ENCODE data around the gene PLRG1. TPM values are rescaled to one million over a fixed set of nuclear protein-coding genes. Genes with fewer than 3 reads are reported as not detected.
A peak's percentile ranks its signal among the peaks of the same experiment; 100 is the strongest.

Gene PLRG1
- total RNA-seq, 4 donors from 2014 or later: 22.5 to 48.2 (median 42.9) TPM

DNA sequence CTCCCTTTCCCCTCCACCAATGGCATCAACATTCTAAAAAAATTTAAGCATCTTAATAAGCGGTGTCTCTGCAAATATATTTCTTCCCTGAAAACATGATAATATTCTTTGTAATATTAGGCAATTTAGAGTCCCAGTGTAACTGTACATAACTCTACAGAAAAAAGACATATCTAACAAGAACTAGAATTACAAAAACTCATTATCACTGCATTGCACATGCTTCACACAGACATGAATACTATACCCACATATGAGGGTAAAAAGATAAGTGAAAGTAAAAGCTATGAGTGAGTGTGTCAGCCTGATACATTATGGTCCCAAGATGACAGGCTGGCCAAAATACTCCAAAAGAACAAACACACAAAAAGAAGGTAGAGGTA is 10.2 kb upstream of the PLRG1 start:
- no peaks in the 10 kb centered on the region for H3K36me3 ChIP-seq
- WGBS, 2 donors (ENCODE audit: low coverage in 1 of 2): 94 to 98% methylated on average over 1 of the region's 1 CpG
- TF ChIP-seq EP300 (IDR thresholded peaks at IDR 0.05; ENCODE audit: low read depth) (no peak), POLR2A (IDR thresholded peaks at IDR 0.05) (no peak), POLR2AphosphoS5 (IDR thresholded peaks at IDR 0.05) (no peak)
- TF ChIP-seq, protein P1, sequence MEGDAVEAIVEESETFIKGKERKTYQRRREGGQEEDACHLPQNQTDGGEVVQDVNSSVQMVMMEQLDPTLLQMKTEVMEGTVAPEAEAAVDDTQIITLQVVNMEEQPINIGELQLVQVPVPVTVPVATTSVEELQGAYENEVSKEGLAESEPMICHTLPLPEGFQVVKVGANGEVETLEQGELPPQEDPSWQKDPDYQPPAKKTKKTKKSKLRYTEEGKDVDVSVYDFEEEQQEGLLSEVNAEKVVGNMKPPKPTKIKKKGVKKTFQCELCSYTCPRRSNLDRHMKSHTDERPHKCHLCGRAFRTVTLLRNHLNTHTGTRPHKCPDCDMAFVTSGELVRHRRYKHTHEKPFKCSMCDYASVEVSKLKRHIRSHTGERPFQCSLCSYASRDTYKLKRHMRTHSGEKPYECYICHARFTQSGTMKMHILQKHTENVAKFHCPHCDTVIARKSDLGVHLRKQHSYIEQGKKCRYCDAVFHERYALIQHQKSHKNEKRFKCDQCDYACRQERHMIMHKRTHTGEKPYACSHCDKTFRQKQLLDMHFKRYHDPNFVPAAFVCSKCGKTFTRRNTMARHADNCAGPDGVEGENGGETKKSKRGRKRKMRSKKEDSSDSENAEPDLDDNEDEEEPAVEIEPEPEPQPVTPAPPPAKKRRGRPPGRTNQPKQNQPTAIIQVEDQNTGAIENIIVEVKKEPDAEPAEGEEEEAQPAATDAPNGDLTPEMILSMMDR (IDR thresholded peaks at IDR 0.05): no peak
- no peaks in the 10 kb centered on the region for H3K9me3 ChIP-seq
- no peak overlapping the region for H3K27ac ChIP-seq
- H3K27me3 ChIP-seq: no peaks in the 10 kb centered on the region
- H3K4me1 ChIP-seq: peaks cover 0 to 9% (median 0%) of the 10 kb centered on the region in 4 donors
- no peak overlapping the region for H3K4me3 ChIP-seq
- intact Hi-C loops (cut with DNase I; ENCODE audit: low total_unique reads) (no loop called here), in situ Hi-C loops (cut with MboI; ENCODE audit: low pct_ligation_motif_present in 1 of 4, low pct_unique_long_range_greater_than_20kb in 1 of 4, low sequenced_read_pairs in 3 of 4) (loop anchor here in 2 of 4 donors (25.0 kb wide), 1 partner anchor 802 kb away; no protein-coding TSS in a partner anchor)
- DNase-seq: no peak

GRCh38 chr4:154559494-154560418 is 9.6 kb upstream of the PLRG1 start:
- intact Hi-C loops (cut with DNase I; ENCODE audit: low total_unique reads): no loop called here
- no peaks in the 10 kb centered on the region for H3K36me3 ChIP-seq
- H3K9me3 ChIP-seq: no peaks in the 10 kb centered on the region
- no peak overlapping the region for H3K27ac ChIP-seq
- peaks cover 0 to 9% (median 0%) of the 10 kb centered on the region in 4 donors for H3K4me1 ChIP-seq
- no peaks in the 10 kb centered on the region for H3K27me3 ChIP-seq
- H3K4me3 ChIP-seq: no peak overlapping the region
- in situ Hi-C loops (cut with MboI; ENCODE audit: low pct_ligation_motif_present in 1 of 4, low pct_unique_long_range_greater_than_20kb in 1 of 4, low sequenced_read_pairs in 3 of 4): loop anchor here in 3 of 4 donors (10.0 to 25.0 kb wide), 2 partner anchors 55 to 803 kb away; partner anchors contain the start of gene FGG (in 1 of the 3)
- WGBS, 2 donors (ENCODE audit: low coverage in 1 of 2): 39 to 45% methylated on average over 7 to 9 of the region's 9 CpGs
- DNase-seq: peak; percentile 8
- TF ChIP-seq, protein P1 (IDR thresholded peaks at IDR 0.05): peak; percentile 48 to 72 (median 53)
- TF ChIP-seq POLR2AphosphoS5 (IDR thresholded peaks at IDR 0.05): no peak
- TF ChIP-seq POLR2A (IDR thresholded peaks at IDR 0.05): no peak
- no peak for TF ChIP-seq EP300 (IDR thresholded peaks at IDR 0.05; ENCODE audit: low read depth)

- Histone ChIP-seq H3K4me3 (no peak overlapping the region), H3K36me3 (no peaks in the 10 kb centered on the region), H3K27ac (no peak overlapping the region), H3K27me3 (no peaks in the 10 kb centered on the region), H3K4me1 (peaks cover 0 to 9% (median 0%) of the 10 kb centered on the region in 4 donors), H3K9me3 (no peaks in the 10 kb centered on the region)
- DNase-seq: no peak
- WGBS, 2 donors (ENCODE audit: low coverage in 1 of 2): 75 to 82% methylated on average over 1 of the region's 1 CpG
- in situ Hi-C loops (cut with MboI; ENCODE audit: low pct_ligation_motif_present in 1 of 4, low pct_unique_long_range_greater_than_20kb in 1 of 4, low sequenced_read_pairs in 3 of 4): loop anchor here in 3 of 4 donors (10.0 to 25.0 kb wide), 2 partner anchors 56 to 803 kb away; partner anchors contain the start of gene FGG (in 1 of the 3)
- TF ChIP-seq EP300 (IDR thresholded peaks at IDR 0.05; ENCODE audit: low read depth) (no peak), POLR2AphosphoS5 (IDR thresholded peaks at IDR 0.05) (no peak), POLR2A (IDR thresholded peaks at IDR 0.05) (no peak)
- TF ChIP-seq, protein P1 (IDR thresholded peaks at IDR 0.05): no peak
- intact Hi-C loops (cut with DNase I; ENCODE audit: low total_unique reads): no loop called here
These were observed 8.9 kb upstream of the PLRG1 start for GRCh38 chr4:154559141-154559493.

Data from transverse colon (tissue), 4 donors.